ENCODE data around the gene GPX1. TPM values are rescaled to one million over a fixed set of nuclear protein-coding genes. Genes with fewer than 3 reads are reported as not detected.
"Not testable (repeated sequence)": the region's sequence is repeated elsewhere in the genome, so short reads cannot be mapped to it uniquely, and the experiment has no call there.

Gene GPX1
- total and polyA plus RNA-seq, 2 of the 8 experiments (the other 6 are each of a cell fraction or from before 2014, with no cell fraction given), result 250 to 757 TPM

GRCh38 chr3:49328350-49328749 is 29.8 kb downstream of the GPX1 start:
- H3K27ac ChIP-seq (ENCODE audit: low read depth, low read length); H3K9me3 ChIP-seq (ENCODE audit: insufficient read depth in 2 of 2, low read depth in 1 of 2, low read length in 1 of 2); H3K23ac ChIP-seq (ENCODE audit: insufficient read length); H2BK5ac ChIP-seq (ENCODE audit: low read depth, low read length); DNase-seq (ENCODE audit: low read depth in 1 of 2, low spot score in 2 of 2); H2BK20ac ChIP-seq (ENCODE audit: low read length); H3K4ac ChIP-seq (replicated peaks; ENCODE audit: insufficient read length, low read depth, low read length); H3K27me3 ChIP-seq (replicated peaks in 1 of 4; ENCODE audit: control insufficient read depth in 3 of 4, extremely low read depth in 1 of 4, insufficient read depth in 3 of 4, low read length in 3 of 4); H3K79me1 ChIP-seq (ENCODE audit: low read depth, low read length); H3K18ac ChIP-seq (ENCODE audit: extremely low read depth, low read length); H2BK120ac ChIP-seq (replicated peaks; ENCODE audit: low read depth, low read length); FAIRE-seq; H2AFZ ChIP-seq (ENCODE audit: low read length); H3K9ac ChIP-seq (replicated peaks in 1 of 4; ENCODE audit: extremely low read depth in 1 of 4, low read depth in 3 of 4, low read length in 3 of 4); H3K56ac ChIP-seq (replicated peaks; ENCODE audit: insufficient read length, low read depth, low read length); H2AK5ac ChIP-seq (ENCODE audit: low read depth, low read length); H4K5ac ChIP-seq (ENCODE audit: insufficient read length, low read depth, low read length); H3K14ac ChIP-seq (ENCODE audit: insufficient read length); H2BK15ac ChIP-seq (ENCODE audit: low read length); H4K20me1 ChIP-seq (replicated peaks in 1 of 2; ENCODE audit: control insufficient read depth in 1 of 2, insufficient read depth in 2 of 2, low read length in 2 of 2); H4K8ac ChIP-seq (ENCODE audit: extremely low read depth, insufficient read depth, low read length); H3K23me2 ChIP-seq (ENCODE audit: low read depth, low read length); H3K4me1 ChIP-seq (replicated peaks in 1 of 4; ENCODE audit: control insufficient read depth in 3 of 4, insufficient read depth in 4 of 4, low read length in 3 of 4); H3K4me3 ChIP-seq (ENCODE audit: extremely low read depth in 1 of 4, insufficient read depth in 2 of 4, low read depth in 3 of 4, low read length in 4 of 4); H3K79me2 ChIP-seq (ENCODE audit: control insufficient read depth in 1 of 2, insufficient read depth in 2 of 2, low read length in 2 of 2); H2BK12ac ChIP-seq (ENCODE audit: low read depth, low read length); H4K91ac ChIP-seq (replicated peaks; ENCODE audit: insufficient read length, low read length); H3K4me2 ChIP-seq (ENCODE audit: insufficient read depth in 1 of 2, low read depth in 2 of 2, low read length in 2 of 2): not testable (repeated sequence)
- CTCF ChIA-PET (ENCODE audit: partially characterized antibody), result interaction anchor here (0.6 kb wide), 1 partner anchor 66 kb away, joined by 4 read pairs; no protein-coding TSS in a partner anchor
- POLR2A ChIA-PET (ENCODE audit: partially characterized antibody), result interaction anchor here (0.6 kb wide), 1 partner anchor 275 kb away, joined by 3 read pairs; no protein-coding TSS in a partner anchor
- peaks cover 0 to 35% (median 14%) of the 10 kb centered on the region in 4 experiments; a peak in 6 of 8 replicates for H3K36me3 ChIP-seq (ENCODE audit: control insufficient read depth in 2 of 4, insufficient read depth in 4 of 4, low read length in 3 of 4)
- WGBS, 2 experiments (ENCODE audit: extremely low coverage in 1 of 2, insufficient coverage in 1 of 2, insufficient read length in 1 of 2, insufficient replicate concordance in 2 of 2, low coverage in 1 of 2, low lambda C conversion rate in 2 of 2, missing lambda C conversion rate in 1 of 2), result 85% methylated on average over 2 of the region's 2 CpGs; no CpG with 5 or more reads in 1 of the 2 experiments
